GM12878 (cell line): ENCODE results near the gene SOST. TPM values are rescaled to one million over a fixed set of nuclear protein-coding genes. Genes with fewer than 3 reads are reported as not detected.

Experiments used
- ATAC-seq: fragments of 200-7000 bp; cut with Tn5 transposase; 3 replicates; pipeline ENCODE4 v1.9.1; 2020; ENCODE audit warnings: mild to moderate bottlenecking, moderate library complexity
- BruUV-seq: library from RNA; stranded (reverse); fragments of 400-500 nt; replicated peaks from 2 replicates; lab custom pipeline; 2021; lab: Mats Ljungman, UMichigan
- CTCF ChIA-PET: fragments of 300-600 bp; sonication (Branson Sonifier 250); formaldehyde crosslinking; extraction: SDS; loops from one replicate; lab custom pipeline; 2021; ENCODE audit warnings: inconsistent platforms; lab: Yijun Ruan, JAX
- POLR2A ChIA-PET: fragments of 350-600 bp; formaldehyde crosslinking; extraction: SDS; loops from one replicate; lab custom pipeline; 2021; ENCODE audit warnings: inconsistent platforms; lab: Charles Lee
- RAD21 ChIA-PET: fragments of 300-600 bp; sonication (Branson Sonifier 250); formaldehyde crosslinking; loops from one replicate; lab custom pipeline; 2023; ENCODE audit warnings: antibody characterized with exemption; ENCODE audit not compliant: unreplicated experiment; lab: Charles Lee
- SMC1A ChIA-PET: fragments of 300-600 bp; sonication (Branson Sonifier 250); formaldehyde crosslinking; loops from one replicate; lab custom pipeline; 2023; ENCODE audit not compliant: unreplicated experiment, uncharacterized antibody; lab: Charles Lee
- DNase-seq: peaks from one replicate; pipeline ENCODE4 v3.0.0-alpha.2; 2011; ENCODE audit warnings: low read depth, low spot score
- FAIRE-seq: peaks from 3 replicates; lab custom pipeline; 2011; peaks lifted over from hg19 to GRCh38; lab: Jason Lieb, UNC
- H2AFZ ChIP-seq: 2 replicates; pipeline ENCODE4 v1.6.0; 2011; ENCODE audit warnings: low read depth, low read length, control low read depth; ENCODE audit not compliant: control insufficient read depth
- H3K27ac ChIP-seq: 2 replicates; pipeline ENCODE4 v1.5.1; 2011; ENCODE audit warnings: control low read depth; ENCODE audit not compliant: control insufficient read depth, insufficient read depth
- H3K27me3 ChIP-seq, 2 experiments: replicated peaks in 1 of 2; 2 replicates each; pipeline versions ENCODE4 v1.6.0 to v1.6.1; 2011; ENCODE audit warnings: low read length in 1 of 2; ENCODE audit not compliant: control insufficient read depth in 2 of 2, insufficient read depth in 2 of 2
- H3K36me3 ChIP-seq, 2 experiments: 2 replicates each; pipeline ENCODE4 v1.5.1; 2011; ENCODE audit warnings: low read length in 1 of 2; ENCODE audit not compliant: control insufficient read depth in 2 of 2, insufficient read depth in 2 of 2
- H3K4me1 ChIP-seq: 2 replicates; pipeline ENCODE4 v1.6.1; 2011; ENCODE audit warnings: mild to moderate bottlenecking, low read length, moderate library complexity, mixed read lengths; ENCODE audit not compliant: control insufficient read depth, insufficient read depth
- H3K4me2 ChIP-seq: 2 replicates; pipeline ENCODE4 v1.6.0; 2011; ENCODE audit warnings: control low read depth; ENCODE audit not compliant: control insufficient read depth, insufficient read depth
- H3K4me3 ChIP-seq: fragments of 200-600 bp; sonication (generic); 2 replicates; pipeline ENCODE4 v1.5.1; 2016
- H3K79me2 ChIP-seq: 2 replicates; pipeline ENCODE4 v1.6.0; 2011; ENCODE audit warnings: low read length; ENCODE audit not compliant: control insufficient read depth, insufficient read depth
- H3K9ac ChIP-seq: 2 replicates; pipeline ENCODE4 v1.8.0; 2011; ENCODE audit warnings: low read length, control low read depth, mixed read lengths; ENCODE audit not compliant: control insufficient read depth, insufficient read depth
- H3K9me3 ChIP-seq: replicated peaks from 3 replicates; pipeline ENCODE4 v1.5.1; 2011; ENCODE audit warnings: mild to moderate bottlenecking, low read length; ENCODE audit not compliant: control insufficient read depth, insufficient read depth
- H4K20me1 ChIP-seq: 2 replicates; pipeline ENCODE4 v1.6.0; 2011; ENCODE audit not compliant: control insufficient read depth, insufficient read depth
- BACH1 ChIP-seq: fragments of 450-650 bp; IDR thresholded peaks from 2 replicates; pipeline ENCODE4 v1.6.1; 2017; ENCODE audit warnings: mild to moderate bottlenecking, borderline replicate concordance
- BCL11A ChIP-seq: IDR thresholded peaks from 2 replicates; pipeline ENCODE4 v1.6.1; 2011; ENCODE audit warnings: low read depth, low read length
- CEBPB ChIP-seq, 2 experiments: fragments of 150-350 bp in 1 of 2; IDR thresholded peaks; 2 replicates each; pipeline ENCODE4 v1.6.1; 2012 to 2014; ENCODE audit warnings: low read depth in 2 of 2, low read length in 2 of 2, borderline replicate concordance in 1 of 2, inconsistent platforms in 1 of 2
- KLF5 ChIP-seq: fragments of 450-650 bp; IDR thresholded peaks from 2 replicates; pipeline ENCODE4 v1.6.1; 2014; ENCODE audit warnings: mild to moderate bottlenecking; ENCODE audit not compliant: partially characterized antibody
- MYC ChIP-seq: IDR thresholded peaks from 2 replicates; pipeline ENCODE4 v1.6.1; 2011; ENCODE audit warnings: mild to moderate bottlenecking, low read length, moderate library complexity, inconsistent platforms; ENCODE audit not compliant: insufficient read depth, insufficient replicate concordance, insufficient read length, severe bottlenecking
- NFXL1 ChIP-seq: fragments of 450-650 bp; IDR thresholded peaks from 2 replicates; pipeline ENCODE4 v1.6.1; 2017; ENCODE audit warnings: antibody characterized with exemption, mild to moderate bottlenecking, borderline replicate concordance
- NFYB ChIP-seq: IDR thresholded peaks from 2 replicates; pipeline ENCODE4 v1.6.1; 2011; ENCODE audit warnings: low read depth, mild to moderate bottlenecking, low read length, improper control_type of control experiment, moderate library complexity; ENCODE audit not compliant: insufficient read depth
- PML ChIP-seq: IDR thresholded peaks from 2 replicates; pipeline ENCODE4 v1.6.1; 2012; ENCODE audit warnings: low read length, inconsistent platforms
- POLR2A ChIP-seq: IDR thresholded peaks from 2 replicates; pipeline ENCODE4 v1.6.1; 2011; ENCODE audit warnings: low read depth, mild to moderate bottlenecking, low read length
- POU2F2 ChIP-seq: IDR thresholded peaks from 3 replicates; pipeline ENCODE4 v1.6.1; 2011; ENCODE audit warnings: low read depth, mild to moderate bottlenecking, low read length, borderline replicate concordance
- RAD51 ChIP-seq: fragments of 450-650 bp; IDR thresholded peaks from 2 replicates; pipeline ENCODE4 v1.6.1; 2016; ENCODE audit warnings: moderate library complexity, mild to moderate bottlenecking, inconsistent platforms
- RELA ChIP-seq: fragments of 450-650 bp; IDR thresholded peaks from 2 replicates; pipeline ENCODE4 v1.8.0; 2014; ENCODE audit warnings: borderline replicate concordance; ENCODE audit not compliant: partially characterized antibody
- RUNX3 ChIP-seq: IDR thresholded peaks from 2 replicates; pipeline ENCODE4 v1.6.1; 2012; ENCODE audit warnings: low read length, inconsistent platforms
- SIX5 ChIP-seq: IDR thresholded peaks from 2 replicates; pipeline ENCODE4 v1.6.1; 2011; ENCODE audit warnings: mild to moderate bottlenecking, low read depth, low read length, moderate library complexity; ENCODE audit not compliant: severe bottlenecking
- SREBF1 ChIP-seq: IDR thresholded peaks from 2 replicates; pipeline ENCODE4 v1.6.1; 2012; ENCODE audit warnings: mild to moderate bottlenecking, low read length
- TCF3 ChIP-seq: IDR thresholded peaks from 2 replicates; pipeline ENCODE4 v1.6.1; 2012; ENCODE audit warnings: low read depth, mild to moderate bottlenecking, low read length, borderline replicate concordance; ENCODE audit not compliant: insufficient read depth
- ZBTB4 ChIP-seq: fragments of 450-650 bp; formaldehyde crosslinking; IDR thresholded peaks from 2 replicates; pipeline ENCODE4 v1.4.0; 2022; ENCODE audit warnings: mild to moderate bottlenecking, moderate library complexity
- ZNF207 ChIP-seq: fragments of 450-650 bp; IDR thresholded peaks from 2 replicates; pipeline ENCODE4 v1.6.1; 2014; ENCODE audit warnings: antibody characterized with exemption, mild to moderate bottlenecking, borderline replicate concordance
- in situ Hi-C: fragments of 300-500 bp; cut with MboI; formaldehyde crosslinking; loops from 9 replicates; pipeline ENCODE4 v1.14.3; 2018; ENCODE audit warnings: mixed read lengths
- intact Hi-C: fragments of 100-400 bp; cut with micrococcal nuclease; formaldehyde crosslinking; loops from one replicate; pipeline ENCODE4 v1.14.2; 2022; ENCODE audit not compliant: unreplicated experiment
- polyA plus RNA-seq, 11 experiments: library from polyadenylated mRNA; depleted of rRNA in 4 of 11; unstranded in 6 of 11; stranded (reverse) in 5 of 11; fragments of >200 nt; fragmentation: Nextera tagmentation in 4 of 11; fragmentation: Illumina TruSeq in 1 of 11; extraction: Ambion mirVana in 4 of 11; extraction: Trizol in 1 of 11; gene quantifications; 1 replicate in 1 of 11; 2 replicates in 10 of 11; pipeline versions ENCODE4 v1.2.1 to v1.2.3, GENCODE V29; 2011 to 2016; ENCODE audit warnings: inconsistent platforms in 2 of 11, missing spikeins in 2 of 11, low read depth in 1 of 11
- total RNA-seq, 4 experiments: library from RNA; depleted of rRNA in 3 of 4; stranded (reverse); fragments of >200 nt in 3 of 4; fragmentation: Illumina TruSeq in 1 of 4; extraction: Trizol in 1 of 4; gene quantifications; 2 replicates each; pipeline versions ENCODE4 v1.2.1 to v1.2.3, GENCODE V29; 2013 to 2021
- TF ChIP-seq, protein P1 (sequence below): fragments of 150-350 bp; IDR thresholded peaks from 2 replicates; pipeline ENCODE4 v1.6.1; 2016; ENCODE audit warnings: low read depth, low read length

SOST gene
- total and polyA plus RNA-seq, 10 of the 15 experiments (the other 5 are each of a cell fraction or from before 2014, with no cell fraction given), result not detected

GRCh38 chr17:43808076-43808475 lies 49.5 kb upstream of the SOST start (continued):
- TF ChIP-seq ZBTB4 (CRISPR knock-in tag), result no peak
- TF ChIP-seq RUNX3, result no peak
- TF ChIP-seq MYC, result no peak

DNA sequence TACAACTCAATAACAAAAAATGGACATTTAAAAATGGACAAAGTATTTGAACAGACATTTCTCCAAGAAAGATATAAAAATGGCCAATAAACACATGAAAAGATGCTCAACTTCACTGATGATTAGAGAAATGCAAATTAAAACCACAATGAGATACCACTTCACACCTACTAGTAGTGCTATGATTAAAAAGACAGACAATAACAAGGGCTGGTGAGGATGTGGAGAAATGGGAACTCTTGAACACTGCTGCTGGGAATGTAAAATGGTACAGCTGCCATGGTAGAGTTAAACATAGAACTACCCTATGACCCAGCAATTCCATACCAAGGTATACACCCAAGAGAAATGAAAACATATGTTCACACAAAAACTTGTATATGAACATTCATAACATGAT lies 46.5 kb upstream of the SOST start:
- no peak overlapping the region for H2AFZ ChIP-seq
- RAD21 ChIA-PET, result no interaction called here
- in situ Hi-C loops, result no loop called here
- H3K36me3 ChIP-seq, result no peaks in the 10 kb centered on the region
- no peak for FAIRE-seq
- no peaks in the 10 kb centered on the region for H4K20me1 ChIP-seq
- BruUV-seq, result no TSS peak
- SMC1A ChIA-PET, result no interaction called here
- H3K4me3 ChIP-seq, result no peak overlapping the region
- CTCF ChIA-PET, result interaction anchor here (0.6 kb wide), 1 partner anchor 37 kb away, joined by 3 read pairs; no protein-coding TSS in a partner anchor
- H3K9me3 ChIP-seq, result no peaks in the 10 kb centered on the region; the same call in 2 of the 3 replicates
- peaks cover 0 to 3% of the 10 kb centered on the region in 2 experiments; a peak in 2 of 4 replicates for H3K27me3 ChIP-seq
- H3K79me2 ChIP-seq, result no peaks in the 10 kb centered on the region
- no peak overlapping the region for H3K9ac ChIP-seq
- H3K4me1 ChIP-seq, result no peaks in the 10 kb centered on the region
- H3K4me2 ChIP-seq, result no peak overlapping the region
- H3K27ac ChIP-seq, result no peak overlapping the region
- no peak for ATAC-seq
- intact Hi-C loops, result no loop called here
- POLR2A ChIA-PET, result no interaction called here
- DNase-seq, result no peak
- TF ChIP-seq, protein P1, sequence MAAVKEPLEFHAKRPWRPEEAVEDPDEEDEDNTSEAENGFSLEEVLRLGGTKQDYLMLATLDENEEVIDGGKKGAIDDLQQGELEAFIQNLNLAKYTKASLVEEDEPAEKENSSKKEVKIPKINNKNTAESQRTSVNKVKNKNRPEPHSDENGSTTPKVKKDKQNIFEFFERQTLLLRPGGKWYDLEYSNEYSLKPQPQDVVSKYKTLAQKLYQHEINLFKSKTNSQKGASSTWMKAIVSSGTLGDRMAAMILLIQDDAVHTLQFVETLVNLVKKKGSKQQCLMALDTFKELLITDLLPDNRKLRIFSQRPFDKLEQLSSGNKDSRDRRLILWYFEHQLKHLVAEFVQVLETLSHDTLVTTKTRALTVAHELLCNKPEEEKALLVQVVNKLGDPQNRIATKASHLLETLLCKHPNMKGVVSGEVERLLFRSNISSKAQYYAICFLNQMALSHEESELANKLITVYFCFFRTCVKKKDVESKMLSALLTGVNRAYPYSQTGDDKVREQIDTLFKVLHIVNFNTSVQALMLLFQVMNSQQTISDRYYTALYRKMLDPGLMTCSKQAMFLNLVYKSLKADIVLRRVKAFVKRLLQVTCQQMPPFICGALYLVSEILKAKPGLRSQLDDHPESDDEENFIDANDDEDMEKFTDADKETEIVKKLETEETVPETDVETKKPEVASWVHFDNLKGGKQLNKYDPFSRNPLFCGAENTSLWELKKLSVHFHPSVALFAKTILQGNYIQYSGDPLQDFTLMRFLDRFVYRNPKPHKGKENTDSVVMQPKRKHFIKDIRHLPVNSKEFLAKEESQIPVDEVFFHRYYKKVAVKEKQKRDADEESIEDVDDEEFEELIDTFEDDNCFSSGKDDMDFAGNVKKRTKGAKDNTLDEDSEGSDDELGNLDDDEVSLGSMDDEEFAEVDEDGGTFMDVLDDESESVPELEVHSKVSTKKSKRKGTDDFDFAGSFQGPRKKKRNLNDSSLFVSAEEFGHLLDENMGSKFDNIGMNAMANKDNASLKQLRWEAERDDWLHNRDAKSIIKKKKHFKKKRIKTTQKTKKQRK, result no peak
- TF ChIP-seq ZNF207 (no peak), BACH1 (no peak), MYC (no peak), RUNX3 (no peak), RAD51 (no peak), POU2F2 (no peak), TCF3 (no peak), KLF5 (no peak), RELA (no peak), CEBPB (IDR thresholded peaks at IDR 0.05; ENCODE audit: borderline replicate concordance in 1 of 2, low read depth in 2 of 2, low read length in 2 of 2) (no peak), POLR2A (no peak), NFYB (no peak), BCL11A (no peak), SIX5 (no peak), NFXL1 (no peak), PML (no peak), SREBF1 (no peak)
